Gastrocnemius medialis (tissue), 4 donors: ENCODE data around the gene PDE1C. TPM values are rescaled to one million over a fixed set of nuclear protein-coding genes. Genes with fewer than 3 reads are reported as not detected.

Experiments used
- ATAC-seq, 2 donors: fragments of 150-250 bp; one replicate each; pipeline ENCODE4 v1.9.1; 2016
- DNase-seq, 2 donors: peaks; one replicate each; pipeline ENCODE4 v3.0.0-alpha.2; 2019
- H3K27ac ChIP-seq, 4 donors: fragments of 200-600 bp; sonication (generic); 1 replicate in 1 of 4; 2 replicates in 3 of 4; pipeline ENCODE4 v1.5.1; 2016 to 2018; ENCODE audit warnings: mild to moderate bottlenecking in 2 of 4, moderate library complexity in 1 of 4
- H3K27me3 ChIP-seq, 3 donors: fragments of 200-600 bp; sonication (generic) in 2 of 3; 1 replicate in 1 of 3; 2 replicates in 2 of 3; pipeline versions ENCODE4 v1.5.1 to v1.6.0; 2016 to 2019; ENCODE audit warnings: mild to moderate bottlenecking in 1 of 3, moderate library complexity in 1 of 3
- H3K36me3 ChIP-seq, 2 donors: fragments of 200-600 bp; sonication (generic) in 1 of 2; one replicate each; pipeline ENCODE4 v1.5.1; 2017 to 2018
- H3K4me1 ChIP-seq, 2 donors: fragments of 200-600 bp; sonication (generic) in 1 of 2; one replicate each; pipeline ENCODE4 v1.5.1; 2016 to 2017; ENCODE audit warnings: mild to moderate bottlenecking in 2 of 2
- H3K4me3 ChIP-seq, 4 donors: fragments of 200-600 bp; sonication (generic) in 3 of 4; 1 replicate in 1 of 4; 2 replicates in 3 of 4; pipeline ENCODE4 v1.5.1; 2016 to 2019; ENCODE audit warnings: mild to moderate bottlenecking in 2 of 4
- H3K9me3 ChIP-seq, 3 donors: fragments of 200-600 bp; sonication (generic) in 2 of 3; 1 replicate in 1 of 3; 2 replicates in 2 of 3; pipeline ENCODE4 v1.5.1; 2016 to 2019
- CTCF ChIP-seq, 5 experiments: fragments of 450-650 bp in 3 of 5; fragments of 200-600 bp in 2 of 5; sonication (generic) in 2 of 5; IDR thresholded peaks in 4 of 5; conservative IDR thresholded peaks in 1 of 5; 1 replicate in 4 of 5; 2 replicates in 1 of 5; pipeline ENCODE4 v1.5.1; 2016 to 2019; ENCODE audit warnings: antibody characterized with exemption in 5 of 5, mild to moderate bottlenecking in 3 of 5, moderate library complexity in 3 of 5
- POLR2A ChIP-seq, 2 donors: fragments of 450-650 bp; IDR thresholded peaks; one replicate each; pipeline ENCODE4 v1.6.1; 2017; ENCODE audit warnings: antibody characterized with exemption in 2 of 2, mild to moderate bottlenecking in 2 of 2, moderate library complexity in 2 of 2
- in situ Hi-C, 4 donors: fragments of 200-750 bp; cut with MboI; loops; one replicate each; pipeline versions ENCODE4 v1.15.0 to v1.8.0; 2017; ENCODE audit warnings: low sequenced_read_pairs in 4 of 4
- intact Hi-C: fragments of 100-400 bp; cut with DNase I; formaldehyde crosslinking; loops from one replicate; pipeline ENCODE4 v1.15.1; 2023; ENCODE audit warnings: low total_unique reads
- total RNA-seq, 4 donors: library from RNA; depleted of rRNA; stranded (reverse); fragments of >200 nt; gene quantifications; one replicate each; pipeline versions ENCODE4 v1.1.0 to v1.2.3, GENCODE V29; 2016

The PDE1C gene
- total RNA-seq, 4 donors from 2014 or later = 0.46 to 1.2 (median 0.67) TPM

GRCh38 chr7:31814187-31814586 lies 256.0 kb downstream of the PDE1C start:
- in situ Hi-C loops = no loop called here
- DNase-seq (no peak), ATAC-seq (no peak)
- Histone ChIP-seq H3K4me3 (no peak overlapping the region), H3K27ac (no peak overlapping the region), H3K4me1 (no peaks in the 10 kb centered on the region), H3K36me3 (no peaks in the 10 kb centered on the region), H3K9me3 (no peaks in the 10 kb centered on the region), H3K27me3 (no peaks in the 10 kb centered on the region)
- TF ChIP-seq CTCF (IDR thresholded peaks at IDR 0.05 in 4 of 5, conservative IDR thresholded peaks at IDR 0.05 in 1 of 5) (no peak), POLR2A (IDR thresholded peaks at IDR 0.05) (no peak)
- intact Hi-C loops = no loop called here

- no peaks in the 10 kb centered on the region for H3K27me3 ChIP-seq
- peak in 1 of 2 donors; percentile 11 for DNase-seq
- TF ChIP-seq POLR2A (IDR thresholded peaks at IDR 0.05) (no peak), CTCF (IDR thresholded peaks at IDR 0.05 in 4 of 5, conservative IDR thresholded peaks at IDR 0.05 in 1 of 5) (no peak)
- H3K9me3 ChIP-seq = no peaks in the 10 kb centered on the region
- no peak overlapping the region for H3K4me3 ChIP-seq
- H3K36me3 ChIP-seq = no peaks in the 10 kb centered on the region
- in situ Hi-C loops = no loop called here
- H3K4me1 ChIP-seq = no peaks in the 10 kb centered on the region
- H3K27ac ChIP-seq = peak overlapping the region in 1 of 4 donors; percentile 30
- intact Hi-C loops = no loop called here
- ATAC-seq = peak; percentile 46 to 54
Observed at GRCh38 chr7:31811650-31812461, 258.4 kb downstream of the PDE1C start.

- H3K27ac ChIP-seq = no peak overlapping the region
- H3K4me3 ChIP-seq = no peak overlapping the region
- H3K4me1 ChIP-seq = no peaks in the 10 kb centered on the region
- H3K9me3 ChIP-seq = no peaks in the 10 kb centered on the region
- intact Hi-C loops (no loop called here), in situ Hi-C loops (no loop called here)
- ATAC-seq (no peak), DNase-seq (no peak)
- no peak for TF ChIP-seq POLR2A (IDR thresholded peaks at IDR 0.05)
- TF ChIP-seq CTCF (IDR thresholded peaks at IDR 0.05 in 4 of 5, conservative IDR thresholded peaks at IDR 0.05 in 1 of 5) = no peak
- no peaks in the 10 kb centered on the region for H3K27me3 ChIP-seq
- no peaks in the 10 kb centered on the region for H3K36me3 ChIP-seq
Observed at GRCh38 chr7:31805209-31805818, 264.9 kb downstream of the PDE1C start.

GRCh38 chr7:31796375-31796774 lies 273.8 kb downstream of the PDE1C start:
- DNase-seq (no peak), ATAC-seq (no peak)
- no peaks in the 10 kb centered on the region for H3K9me3 ChIP-seq
- H3K27ac ChIP-seq = no peak overlapping the region
- in situ Hi-C loops (no loop called here), intact Hi-C loops (no loop called here)
- H3K36me3 ChIP-seq = no peaks in the 10 kb centered on the region
- no peaks in the 10 kb centered on the region for H3K27me3 ChIP-seq
- TF ChIP-seq CTCF (IDR thresholded peaks at IDR 0.05 in 4 of 5, conservative IDR thresholded peaks at IDR 0.05 in 1 of 5) = no peak
- TF ChIP-seq POLR2A (IDR thresholded peaks at IDR 0.05) = no peak
- H3K4me1 ChIP-seq = no peaks in the 10 kb centered on the region
- no peak overlapping the region for H3K4me3 ChIP-seq
